Loucy (cell line): ENCODE results near the gene DRICH1.

Experiments used
- H2AFZ ChIP-seq: fragments of 200-600 bp; sonication (generic); 2 replicates; pipeline ENCODE4 v1.6.0; 2016; ENCODE audit warnings: antibody characterized with exemption, mild to moderate bottlenecking, low read length, moderate library complexity
- H3F3A ChIP-seq: fragments of 200-600 bp; 2 replicates; pipeline ENCODE4 v1.6.0; 2016; ENCODE audit warnings: antibody characterized with exemption, low read depth, mild to moderate bottlenecking
- H3K27me3 ChIP-seq: fragments of 200-600 bp; sonication (generic); 2 replicates; pipeline ENCODE4 v1.6.1; 2014; ENCODE audit warnings: low read length, mild to moderate bottlenecking; ENCODE audit not compliant: insufficient read depth, poor library complexity, severe bottlenecking
- H3K36me3 ChIP-seq: fragments of 200-600 bp; sonication (generic); 2 replicates; pipeline ENCODE4 v1.6.1; 2016; ENCODE audit warnings: low read length; ENCODE audit not compliant: insufficient read depth
- H3K4me1 ChIP-seq: fragments of 200-600 bp; sonication (generic); 2 replicates; pipeline ENCODE4 v1.5.1; 2014; ENCODE audit warnings: low read length, mild to moderate bottlenecking; ENCODE audit not compliant: insufficient read depth, poor library complexity, severe bottlenecking
- H3K4me2 ChIP-seq: fragments of 200-600 bp; sonication (generic); 2 replicates; pipeline ENCODE4 v1.6.0; 2014; ENCODE audit warnings: antibody characterized with exemption, low read length, low read depth, mild to moderate bottlenecking; ENCODE audit not compliant: poor library complexity, severe bottlenecking
- H3K4me3 ChIP-seq: fragments of 200-600 bp; sonication (generic); 2 replicates; pipeline ENCODE4 v1.5.1; 2014; ENCODE audit warnings: low read length, mild to moderate bottlenecking, mixed read lengths; ENCODE audit not compliant: poor library complexity, severe bottlenecking
- H3K79me2 ChIP-seq: fragments of 200-600 bp; sonication (generic); 2 replicates; pipeline ENCODE4 v1.6.1; 2014; ENCODE audit warnings: low read length; ENCODE audit not compliant: insufficient read depth
- H3K9ac ChIP-seq: fragments of 200-600 bp; sonication (generic); 2 replicates; pipeline ENCODE4 v1.6.0; 2014; ENCODE audit warnings: mild to moderate bottlenecking, low read depth, low read length, moderate library complexity; ENCODE audit not compliant: poor library complexity, severe bottlenecking
- H3K9me2 ChIP-seq: fragments of 200-600 bp; sonication (generic); replicated peaks from 2 replicates; pipeline ENCODE4 v1.6.1; 2016; ENCODE audit warnings: low read depth, low read length, mixed read lengths
- H3K9me3 ChIP-seq: fragments of 200-600 bp; sonication (generic); 2 replicates; pipeline ENCODE4 v1.6.1; 2014; ENCODE audit warnings: mild to moderate bottlenecking, antibody characterized with exemption, low read length, low read depth; ENCODE audit not compliant: insufficient read depth
- H4K20me1 ChIP-seq: fragments of 200-600 bp; sonication (generic); 2 replicates; pipeline ENCODE4 v1.6.0; 2014; ENCODE audit warnings: antibody characterized with exemption, low read length, mild to moderate bottlenecking; ENCODE audit not compliant: insufficient read depth, poor library complexity, severe bottlenecking
- CTCF ChIP-seq: fragments of 200-600 bp; sonication (generic); conservative IDR thresholded peaks from 2 replicates; pipeline ENCODE4 v1.5.1; 2014; ENCODE audit warnings: mild to moderate bottlenecking, antibody characterized with exemption, low read length
- EZH2phosphoT487 ChIP-seq: fragments of 200-600 bp; IDR thresholded peaks from 2 replicates; pipeline ENCODE4 v1.6.1; 2018; ENCODE audit warnings: antibody characterized with exemption, mild to moderate bottlenecking, moderate library complexity, borderline replicate concordance

Gene DRICH1

GRCh38 chr22:23608583-23608982 is 23.5 kb downstream of the DRICH1 start:
- Histone ChIP-seq H3K4me2 (no peak overlapping the region), H3K9ac (no peak overlapping the region), H3K36me3 (no peaks in the 10 kb centered on the region)

GRCh38 chr22:23606204-23607131 is 25.7 kb downstream of the DRICH1 start:
- Histone ChIP-seq H3K9me2 (no peaks in the 10 kb centered on the region), H3K9me3 (no peaks in the 10 kb centered on the region), H3K79me2 (no peaks in the 10 kb centered on the region), H3F3A (no peaks in the 10 kb centered on the region), H3K27me3 (no peaks in the 10 kb centered on the region), H3K4me3 (no peak overlapping the region), H3K36me3 (no peaks in the 10 kb centered on the region), H3K9ac (no peak overlapping the region), H3K4me1 (no peaks in the 10 kb centered on the region), H3K4me2 (no peak overlapping the region), H2AFZ (no peak overlapping the region), H4K20me1 (no peaks in the 10 kb centered on the region)
- TF ChIP-seq CTCF = no peak
- no peak for TF ChIP-seq EZH2phosphoT487

More at GRCh38 chr22:23608583-23608982, 23.5 kb downstream of the DRICH1 start:
- Histone ChIP-seq H3K9me2 (no peaks in the 10 kb centered on the region), H2AFZ (no peak overlapping the region), H3K79me2 (no peaks in the 10 kb centered on the region), H3K9me3 (no peaks in the 10 kb centered on the region), H4K20me1 (no peaks in the 10 kb centered on the region), H3K4me3 (no peak overlapping the region), H3F3A (no peaks in the 10 kb centered on the region), H3K4me1 (no peaks in the 10 kb centered on the region), H3K27me3 (no peaks in the 10 kb centered on the region)
- no peak for TF ChIP-seq EZH2phosphoT487
- no peak for TF ChIP-seq CTCF

GRCh38 chr22:23604939-23605712 is 27.0 kb downstream of the DRICH1 start:
- Histone ChIP-seq H4K20me1 (no peaks in the 10 kb centered on the region), H3K4me2 (no peak overlapping the region), H3K79me2 (no peaks in the 10 kb centered on the region), H3K4me3 (no peak overlapping the region), H3K9me2 (no peaks in the 10 kb centered on the region), H3K9me3 (no peaks in the 10 kb centered on the region), H3K36me3 (no peaks in the 10 kb centered on the region), H3K9ac (no peak overlapping the region), H2AFZ (no peak overlapping the region), H3K4me1 (no peaks in the 10 kb centered on the region), H3F3A (no peaks in the 10 kb centered on the region), H3K27me3 (no peaks in the 10 kb centered on the region)
- TF ChIP-seq CTCF (no peak), EZH2phosphoT487 (no peak)
